Stimulated activated CD8-positive, alpha-beta memory T cell treated with anti-CD3 and anti-CD28 coated beads, Interleukin-15, amount 100 ng/mL, for 1 hour (primary cell): ENCODE measurements around the gene NUDT1.

Source experiments
- DNase-seq: peaks from one replicate; pipeline ENCODE4 v3.0.0-alpha.2; 2020; ENCODE audit warnings: low read depth

The NUDT1 gene

GRCh38 chr7:2299870-2300512, 58.0 kb downstream of the NUDT1 start:
- no peak for DNase-seq
